H1 (cell line): Measurements from ENCODE around the gene DIAPH1. TPM values are rescaled to one million over a fixed set of nuclear protein-coding genes. Genes with fewer than 3 reads are reported as not detected.

ENCODE experiments used
- CTCF ChIA-PET: fragments of 300-600 bp; sonication (Branson Sonifier 250); formaldehyde crosslinking; loops from one replicate; lab custom pipeline; 2021; ENCODE audit not compliant: partially characterized antibody; lab: Charles Lee
- POLR2A ChIA-PET: fragments of 300-600 bp; sonication (Branson Sonifier 250); formaldehyde crosslinking; loops from one replicate; lab custom pipeline; 2021; ENCODE audit warnings: inconsistent platforms; ENCODE audit not compliant: partially characterized antibody; lab: Charles Lee
- DNase-seq, 2 experiments: peaks; one replicate each; pipeline versions ENCODE4 v3.0.0 to v3.0.0-alpha.2; 2010 to 2022; ENCODE audit warnings: low spot score in 2 of 2, low read depth in 1 of 2, mixed read lengths in 1 of 2
- FAIRE-seq: peaks from 2 replicates; lab custom pipeline; 2011; peaks lifted over from hg19 to GRCh38; lab: Jason Lieb, UNC
- H2AFZ ChIP-seq: 2 replicates; pipeline ENCODE4 v1.8.1; 2012; ENCODE audit warnings: low read length, inconsistent platforms
- H2AK5ac ChIP-seq: 2 replicates; pipeline ENCODE4 v1.6.1; 2013; ENCODE audit warnings: low read depth, low read length
- H2BK120ac ChIP-seq: replicated peaks from 2 replicates; pipeline ENCODE3; 2013; ENCODE audit warnings: low read depth, low read length, inconsistent platforms
- H2BK12ac ChIP-seq: 2 replicates; pipeline ENCODE4 v1.6.1; 2013; ENCODE audit warnings: low read depth, low read length
- H2BK15ac ChIP-seq: 2 replicates; pipeline ENCODE4 v1.6.1; 2013; ENCODE audit warnings: low read length
- H2BK20ac ChIP-seq: 2 replicates; pipeline ENCODE4 v1.6.1; 2013; ENCODE audit warnings: low read length
- H2BK5ac ChIP-seq: 2 replicates; pipeline ENCODE4 v1.6.1; 2013; ENCODE audit warnings: low read depth, low read length
- H3K14ac ChIP-seq: 2 replicates; pipeline ENCODE4 v1.6.1; 2013; ENCODE audit warnings: inconsistent platforms; ENCODE audit not compliant: insufficient read length
- H3K18ac ChIP-seq: 2 replicates; pipeline ENCODE4 v1.6.1; 2013; ENCODE audit warnings: low read length; ENCODE audit errors: extremely low read depth
- H3K23ac ChIP-seq: 2 replicates; pipeline ENCODE4 v1.6.1; 2013; ENCODE audit warnings: inconsistent platforms; ENCODE audit not compliant: insufficient read length
- H3K23me2 ChIP-seq: 2 replicates; pipeline ENCODE4 v1.6.1; 2013; ENCODE audit warnings: low read depth, low read length
- H3K27ac ChIP-seq: 2 replicates; pipeline ENCODE4 v1.6.1; 2011; ENCODE audit warnings: low read depth, low read length, inconsistent platforms
- H3K27me3 ChIP-seq, 4 experiments: replicated peaks in 1 of 4; 1 replicate in 1 of 4; 2 replicates in 3 of 4; pipeline versions ENCODE4 v1.6.1 to v1.8.1; 2011 to 2013; ENCODE audit warnings: low read length in 3 of 4, mild to moderate bottlenecking in 3 of 4, inconsistent platforms in 2 of 4, mixed read lengths in 2 of 4, moderate library complexity in 1 of 4; ENCODE audit not compliant: control insufficient read depth in 3 of 4, insufficient read depth in 3 of 4; ENCODE audit errors: extremely low read depth in 1 of 4
- H3K36me3 ChIP-seq, 4 experiments: 2 replicates each; pipeline versions ENCODE4 v1.6.1 to v1.8.1; 2011 to 2013; ENCODE audit warnings: mild to moderate bottlenecking in 4 of 4, low read length in 3 of 4, moderate library complexity in 2 of 4, control low read depth in 1 of 4, inconsistent platforms in 1 of 4; ENCODE audit not compliant: insufficient read depth in 4 of 4, control insufficient read depth in 2 of 4
- H3K4ac ChIP-seq: replicated peaks from 2 replicates; pipeline ENCODE3; 2013; ENCODE audit warnings: low read length, low read depth, mixed read lengths, inconsistent platforms; ENCODE audit not compliant: insufficient read length
- H3K4me1 ChIP-seq, 4 experiments: replicated peaks in 1 of 4; 1 replicate in 1 of 4; 2 replicates in 3 of 4; pipeline versions ENCODE4 v1.6.1 to v1.8.1; 2011 to 2013; ENCODE audit warnings: low read length in 3 of 4, inconsistent platforms in 2 of 4, mixed read lengths in 1 of 4; ENCODE audit not compliant: insufficient read depth in 4 of 4, control insufficient read depth in 3 of 4
- H3K4me2 ChIP-seq, 2 experiments: 2 replicates each; pipeline versions ENCODE4 v1.6.1 to v1.8.1; 2011 to 2013; ENCODE audit warnings: low read depth in 2 of 2, low read length in 2 of 2, control low read depth in 1 of 2, inconsistent platforms in 1 of 2, mild to moderate bottlenecking in 1 of 2; ENCODE audit not compliant: insufficient read depth in 1 of 2
- H3K4me3 ChIP-seq, 4 experiments: fragments of 200-600, 300-600 bp in 1 of 4; sonication (generic), shearing (Covaris generic), sonication (Bioruptor Twin) in 1 of 4; 2 replicates each; pipeline versions ENCODE4 v1.5.1 to v1.8.1; 2011 to 2016; ENCODE audit warnings: low read length in 4 of 4, low read depth in 3 of 4, control low read depth in 2 of 4, inconsistent platforms in 2 of 4, mild to moderate bottlenecking in 2 of 4, mixed read lengths in 1 of 4, moderate library complexity in 1 of 4; ENCODE audit not compliant: insufficient read depth in 2 of 4; ENCODE audit errors: extremely low read depth in 1 of 4
- H3K56ac ChIP-seq: replicated peaks from 2 replicates; pipeline ENCODE3; 2013; ENCODE audit warnings: low read depth, mild to moderate bottlenecking, mixed read lengths, low read length, inconsistent platforms; ENCODE audit not compliant: insufficient read length
- H3K79me1 ChIP-seq: 2 replicates; pipeline ENCODE4 v1.6.1; 2013; ENCODE audit warnings: low read depth, low read length, control low read depth
- H3K79me2 ChIP-seq, 2 experiments: 2 replicates each; pipeline versions ENCODE4 v1.6.1 to v1.8.1; 2012 to 2013; ENCODE audit warnings: low read length in 2 of 2, mild to moderate bottlenecking in 2 of 2, inconsistent platforms in 1 of 2; ENCODE audit not compliant: insufficient read depth in 2 of 2, control insufficient read depth in 1 of 2
- H3K9ac ChIP-seq, 4 experiments: replicated peaks in 1 of 4; 1 replicate in 1 of 4; 2 replicates in 3 of 4; pipeline versions ENCODE4 v1.6.1 to v1.8.1; 2011 to 2013; ENCODE audit warnings: low read depth in 3 of 4, low read length in 3 of 4, control low read depth in 2 of 4, mild to moderate bottlenecking in 2 of 4, moderate library complexity in 2 of 4, inconsistent platforms in 1 of 4; ENCODE audit errors: extremely low read depth in 1 of 4
- H3K9me3 ChIP-seq, 2 experiments: 2 replicates each; pipeline versions ENCODE4 v1.6.1 to v1.8.1; 2012 to 2013; ENCODE audit warnings: mild to moderate bottlenecking in 2 of 2, moderate library complexity in 2 of 2, control low read depth in 1 of 2, inconsistent platforms in 1 of 2, low read depth in 1 of 2, low read length in 1 of 2, mixed read lengths in 1 of 2; ENCODE audit not compliant: insufficient read depth in 2 of 2
- H4K20me1 ChIP-seq, 2 experiments: replicated peaks in 1 of 2; 2 replicates each; pipeline versions ENCODE3 to v1.8.1; 2011 to 2013; ENCODE audit warnings: inconsistent platforms in 2 of 2, low read length in 2 of 2, mild to moderate bottlenecking in 1 of 2; ENCODE audit not compliant: insufficient read depth in 2 of 2, control insufficient read depth in 1 of 2
- H4K5ac ChIP-seq: 2 replicates; pipeline ENCODE4 v1.6.1; 2013; ENCODE audit warnings: low read length, low read depth, mixed read lengths, inconsistent platforms; ENCODE audit not compliant: insufficient read length
- H4K8ac ChIP-seq: 2 replicates; pipeline ENCODE4 v1.8.0; 2013; ENCODE audit warnings: mild to moderate bottlenecking, moderate library complexity, low read length, inconsistent platforms; ENCODE audit not compliant: insufficient read depth; ENCODE audit errors: extremely low read depth
- H4K91ac ChIP-seq: replicated peaks from 2 replicates; pipeline ENCODE3; 2013; ENCODE audit warnings: low read length, mixed read lengths, inconsistent platforms; ENCODE audit not compliant: insufficient read length
- CBX8 ChIP-seq: fragments of 300-800, 300-1000 bp; sonication (generic); IDR thresholded peaks from 2 replicates; pipeline ENCODE4 v1.7.1; 2016; ENCODE audit warnings: low read depth, low read length, borderline replicate concordance
- E2F6 ChIP-seq: IDR thresholded peaks from 2 replicates; pipeline ENCODE4 v1.6.1; 2012; ENCODE audit warnings: inconsistent platforms
- EGR1 ChIP-seq: IDR thresholded peaks from 2 replicates; pipeline ENCODE4 v1.6.1; 2011; ENCODE audit warnings: low read depth, low read length, borderline replicate concordance
- FOSL1 ChIP-seq: IDR thresholded peaks from 2 replicates; pipeline ENCODE4 v1.6.1; 2011; ENCODE audit warnings: mild to moderate bottlenecking, low read depth, low read length, moderate library complexity; ENCODE audit not compliant: insufficient read depth
- GTF2F1 ChIP-seq: IDR thresholded peaks from 2 replicates; pipeline ENCODE4 v1.6.1; 2012; ENCODE audit warnings: low read depth, low read length, improper control_type of control experiment, borderline replicate concordance
- PHF8 ChIP-seq: fragments of 200-600 bp; sonication (generic); conservative IDR thresholded peaks from 2 replicates; pipeline ENCODE4 v1.7.1; 2012; ENCODE audit warnings: low read depth, mild to moderate bottlenecking, inconsistent platforms, low read length, moderate library complexity
- RBBP5 ChIP-seq: IDR thresholded peaks from 2 replicates; pipeline ENCODE4 v1.7.1; 2012; ENCODE audit warnings: low read depth, mild to moderate bottlenecking, inconsistent platforms, low read length, moderate library complexity, borderline replicate concordance
- SP2 ChIP-seq: IDR thresholded peaks from 2 replicates; pipeline ENCODE4 v1.6.1; 2012; ENCODE audit warnings: mild to moderate bottlenecking, low read length, inconsistent platforms
- YY1 ChIP-seq: IDR thresholded peaks from 2 replicates; pipeline ENCODE4 v1.6.1; 2011; ENCODE audit warnings: low read depth, mild to moderate bottlenecking, low read length
- WGBS, 2 experiments: shearing (Covaris generic) in 1 of 2; methylation state at CpG; one replicate each; pipeline versions ENCODE4 v1.1.6 to v1.1.7; 2013 to 2015; ENCODE audit warnings: low lambda C conversion rate in 2 of 2, mixed read lengths in 2 of 2, inconsistent platforms in 1 of 2, low coverage in 1 of 2, missing lambda C conversion rate in 1 of 2; ENCODE audit not compliant: insufficient replicate concordance in 2 of 2, insufficient coverage in 1 of 2, insufficient read length in 1 of 2; ENCODE audit errors: extremely low coverage in 1 of 2, missing lambda C conversion rate in 1 of 2; 5-methylcytosine and 5-hydroxymethylcytosine counted together
- polyA plus RNA-seq, 7 experiments: library from polyadenylated mRNA; depleted of rRNA in 3 of 7; stranded (reverse) in 5 of 7; unstranded in 2 of 7; fragments of >200 nt in 5 of 7; fragments of 200-250 nt in 2 of 7; gene quantifications; 1 replicate in 5 of 7; 2 replicates in 1 of 7; 4 replicates in 1 of 7; pipeline versions ENCODE4 v1.2.1 to v1.2.3, GENCODE V29; 2011 to 2013; ENCODE audit warnings: missing spikeins in 2 of 7, mixed read lengths in 2 of 7
- total RNA-seq: library from RNA; stranded (reverse); fragmentation: NEBNext Ultra II Directional; extraction: Animal tissue kit (Norgen Biotek cat#: 25700); gene quantifications from 2 replicates; pipeline ENCODE4 v1.2.1, GENCODE V29; 2021

The DIAPH1 gene
- total and polyA plus RNA-seq, 2 of the 8 experiments (the other 6 are each of a cell fraction or from before 2014, with no cell fraction given) = 61.2 to 114 TPM

GRCh38 chr5:141655020-141655419 is 36.2 kb upstream of the DIAPH1 start:
- no peak overlapping the region for H3K14ac ChIP-seq
- ChIA-PET CTCF (interaction anchor here (1.2 to 1.3 kb wide), 2 partner anchors 14 kb away, joined by 4 to 6 read pairs; no protein-coding TSS in a partner anchor), POLR2A (interaction anchor here (1.1 to 2.0 kb wide), 3 partner anchors 12 to 36 kb away, joined by 3 to 6 read pairs (median 5); partner anchors contain the start of gene DIAPH1)
- 93% methylated on average over 6 of the region's 7 CpGs; no CpG with 5 or more reads in 1 of the 2 experiments for WGBS, 2 experiments
- FAIRE-seq (no peak), DNase-seq (no peak)
- no peak for TF ChIP-seq CBX8
- no peak for TF ChIP-seq GTF2F1
- no peak for TF ChIP-seq YY1
- TF ChIP-seq RBBP5 = no peak
- no peak for TF ChIP-seq PHF8
- no peak for TF ChIP-seq SP2
- TF ChIP-seq EGR1 = no peak
- no peak for TF ChIP-seq FOSL1
- no peak for TF ChIP-seq E2F6
- no peak overlapping the region for H3K4ac ChIP-seq
- H3K23me2 ChIP-seq = peaks cover 3% of the 10 kb centered on the region; the same call in 1 of the 2 replicates
- H4K20me1 ChIP-seq = peaks cover 3 to 6% of the 10 kb centered on the region in 2 experiments
- H3K23ac ChIP-seq = no peak overlapping the region
- H2BK20ac ChIP-seq = no peak overlapping the region
- no peak overlapping the region for H3K56ac ChIP-seq
- no peak overlapping the region for H2BK120ac ChIP-seq
- peaks cover 2 to 19% (median 12%) of the 10 kb centered on the region in 4 experiments; a peak in 5 of 8 replicates for H3K36me3 ChIP-seq
- no peak overlapping the region for H3K4me2 ChIP-seq
- no peak overlapping the region for H3K18ac ChIP-seq
- H3K79me1 ChIP-seq = no peaks in the 10 kb centered on the region
- no peaks in the 10 kb centered on the region for H3K79me2 ChIP-seq
- H3K27ac ChIP-seq = no peak overlapping the region
- H3K9ac ChIP-seq = no peak overlapping the region
- H2BK5ac ChIP-seq = no peak overlapping the region
- no peak overlapping the region for H2AK5ac ChIP-seq
- H2BK15ac ChIP-seq = no peak overlapping the region
- no peaks in the 10 kb centered on the region for H3K9me3 ChIP-seq
- H3K27me3 ChIP-seq = no peaks in the 10 kb centered on the region; a peak in 1 of 7 replicates
- no peak overlapping the region for H2BK12ac ChIP-seq
- no peak overlapping the region for H2AFZ ChIP-seq
- no peak overlapping the region for H4K8ac ChIP-seq
- peaks cover 2 to 8% (median 6%) of the 10 kb centered on the region in 4 experiments for H3K4me1 ChIP-seq
- no peak overlapping the region for H4K91ac ChIP-seq
- no peak overlapping the region for H3K4me3 ChIP-seq
- H4K5ac ChIP-seq = no peak overlapping the region
